ENCODE measurements around the gene SUB1.
"Not testable (repeated sequence)": the region's sequence is repeated elsewhere in the genome, so short reads cannot be mapped to it uniquely, and the experiment has no call there.

SUB1 gene

GRCh38 chr5:32621256-32621655 lies 35.9 kb downstream of the SUB1 start:
- no peak overlapping the region for H3K4me3 ChIP-seq (ENCODE audit: low read depth, low read length)
- TF ChIP-seq CTCF (IDR thresholded peaks at IDR 0.05; ENCODE audit: low read depth, low read length): no peak

- no peak for TF ChIP-seq CTCF (IDR thresholded peaks at IDR 0.05; ENCODE audit: low read depth, low read length)
- H3K4me3 ChIP-seq (ENCODE audit: low read depth, low read length): no peak overlapping the region
Observed at GRCh38 chr5:32625106-32625505, 39.7 kb downstream of the SUB1 start.

GRCh38 chr5:32625547-32625946 lies 40.2 kb downstream of the SUB1 start:
- TF ChIP-seq CTCF (IDR thresholded peaks at IDR 0.05; ENCODE audit: low read depth, low read length): no peak

GRCh38 chr5:32627219-32627870 lies 42.0 kb downstream of the SUB1 start:
- no peak overlapping the region for H3K4me3 ChIP-seq (ENCODE audit: low read depth, low read length)
- no peak for TF ChIP-seq CTCF (IDR thresholded peaks at IDR 0.05; ENCODE audit: low read depth, low read length)

More at GRCh38 chr5:32625547-32625946, 40.2 kb downstream of the SUB1 start:
- H3K4me3 ChIP-seq (ENCODE audit: low read depth, low read length): no peak overlapping the region

GRCh38 chr5:32628049-32628844 lies 42.9 kb downstream of the SUB1 start:
- no peak for TF ChIP-seq CTCF (IDR thresholded peaks at IDR 0.05; ENCODE audit: low read depth, low read length)
- H3K4me3 ChIP-seq (ENCODE audit: low read depth, low read length): no peak overlapping the region

- TF ChIP-seq CTCF (IDR thresholded peaks at IDR 0.05; ENCODE audit: low read depth, low read length): no peak
- H3K4me3 ChIP-seq (ENCODE audit: low read depth, low read length): no peak overlapping the region
Observed at GRCh38 chr5:32630867-32631491, 45.6 kb downstream of the SUB1 start.

- H3K4me3 ChIP-seq (ENCODE audit: low read depth, low read length): not testable (repeated sequence)
Observed at GRCh38 chr5:32633017-32633416, 47.7 kb downstream of the SUB1 start.

Measured in WI38 (cell line).